HG03196 (cell line): Measurements from ENCODE around the gene PSMB5.

ENCODE experiments used
- ATAC-seq: cut with Tn5 transposase; IDR thresholded peaks from one replicate; pipeline ENCODE4 v1.9.1; 2021; ENCODE audit not compliant: unreplicated experiment

The PSMB5 gene

GRCh38 chr14:22976620-22977433 lies 57.9 kb downstream of the PSMB5 start:
- ATAC-seq = no peak
